Osteoblast (primary cell): ENCODE measurements around the gene SNX24. TPM values are rescaled to one million over a fixed set of nuclear protein-coding genes. Genes with fewer than 3 reads are reported as not detected.

Experiments used
- DNase-seq: peaks from one replicate; pipeline ENCODE4 v3.0.0; 2011; ENCODE audit warnings: low spot score, mixed read lengths; ENCODE audit not compliant: insufficient read length; ENCODE audit errors: missing footprints
- H2AFZ ChIP-seq: 2 replicates; pipeline ENCODE4 v1.6.0; 2011; ENCODE audit warnings: mild to moderate bottlenecking, low read length
- H3K27ac ChIP-seq: 2 replicates; pipeline ENCODE4 v1.5.1; 2011; ENCODE audit warnings: mild to moderate bottlenecking, low read depth, low read length, moderate library complexity
- H3K27me3 ChIP-seq: 2 replicates; pipeline ENCODE4 v1.6.0; 2012; ENCODE audit warnings: mild to moderate bottlenecking, control low read depth, inconsistent platforms, low read length, moderate library complexity; ENCODE audit not compliant: insufficient read depth
- H3K36me3 ChIP-seq: 2 replicates; pipeline ENCODE4 v1.5.1; 2011; ENCODE audit warnings: mild to moderate bottlenecking, low read length, control low read depth, moderate library complexity; ENCODE audit not compliant: insufficient read depth
- H3K4me1 ChIP-seq: 2 replicates; pipeline ENCODE4 v1.5.1; 2011; ENCODE audit warnings: mild to moderate bottlenecking, low read length, control low read depth, moderate library complexity; ENCODE audit not compliant: insufficient read depth
- H3K4me2 ChIP-seq: 2 replicates; pipeline ENCODE4 v1.6.0; 2011; ENCODE audit warnings: mild to moderate bottlenecking, low read length; ENCODE audit not compliant: insufficient read depth
- H3K4me3 ChIP-seq: fragments of 200-600 bp; sonication (generic); 3 replicates; pipeline ENCODE4 v1.5.1; 2012; ENCODE audit warnings: mild to moderate bottlenecking, low read length, inconsistent platforms; ENCODE audit not compliant: insufficient read depth
- H3K79me2 ChIP-seq: 2 replicates; pipeline ENCODE4 v1.6.0; 2012; ENCODE audit warnings: mild to moderate bottlenecking, low read length, control low read depth, inconsistent platforms; ENCODE audit not compliant: insufficient read depth
- H3K9me3 ChIP-seq: 2 replicates; pipeline ENCODE4 v1.5.1; 2011; ENCODE audit warnings: low read depth, low read length, control low read depth
- H4K20me1 ChIP-seq: 2 replicates; pipeline ENCODE4 v1.6.0; 2012; ENCODE audit warnings: mild to moderate bottlenecking, low read length, control low read depth; ENCODE audit not compliant: insufficient read depth
- CTCF ChIP-seq: IDR thresholded peaks from 2 replicates; pipeline ENCODE4 v1.5.1; 2011; ENCODE audit warnings: mild to moderate bottlenecking, low read depth, low read length, moderate library complexity; ENCODE audit errors: extremely low read depth
- total RNA-seq: library from RNA; depleted of rRNA; stranded (reverse); fragments of >200 nt; gene quantifications from 2 replicates; pipeline ENCODE4 v1.2.3, GENCODE V29; 2012

SNX24 gene
- total RNA-seq, 1 donor: 26.4 TPM

GRCh38 chr5:122982376-122982775 lies 137.0 kb downstream of the SNX24 start:
- no peak for TF ChIP-seq CTCF
- Histone ChIP-seq H3K9me3 (no peaks in the 10 kb centered on the region), H3K36me3 (no peaks in the 10 kb centered on the region), H3K4me3 (no peak overlapping the region), H3K4me1 (no peaks in the 10 kb centered on the region), H3K79me2 (no peaks in the 10 kb centered on the region), H4K20me1 (no peaks in the 10 kb centered on the region), H3K27me3 (no peaks in the 10 kb centered on the region), H3K27ac (no peak overlapping the region), H2AFZ (no peak overlapping the region), H3K4me2 (no peak overlapping the region)
- DNase-seq: no peak

DNA sequence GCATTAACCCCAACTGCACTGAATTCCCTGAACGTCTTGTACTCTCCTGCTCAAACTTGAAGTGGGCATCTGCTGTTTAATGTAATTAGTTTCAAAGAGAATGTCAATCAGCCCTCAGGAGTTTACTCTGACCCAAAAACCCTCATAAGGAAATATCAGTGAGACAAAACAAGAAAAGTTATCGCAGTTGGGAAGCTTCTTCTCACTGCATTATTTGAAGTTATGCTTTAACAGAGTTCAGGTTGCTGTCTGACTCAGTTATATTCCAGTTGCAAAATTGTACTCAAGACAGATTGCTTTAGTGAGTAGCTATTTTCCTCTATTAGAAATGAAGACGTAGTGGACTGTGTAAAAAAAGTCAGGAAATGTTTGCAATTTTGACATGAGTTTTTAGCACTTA lies 139.0 kb downstream of the SNX24 start:
- Histone ChIP-seq H3K4me3 (no peak overlapping the region), H3K9me3 (no peaks in the 10 kb centered on the region), H3K27ac (no peak overlapping the region), H4K20me1 (no peaks in the 10 kb centered on the region), H3K79me2 (no peaks in the 10 kb centered on the region), H2AFZ (no peak overlapping the region), H3K4me2 (no peak overlapping the region), H3K36me3 (no peaks in the 10 kb centered on the region), H3K4me1 (no peaks in the 10 kb centered on the region), H3K27me3 (no peaks in the 10 kb centered on the region)
- TF ChIP-seq CTCF: no peak
- DNase-seq: no peak

- no peak overlapping the region for H3K4me2 ChIP-seq
- H4K20me1 ChIP-seq: no peaks in the 10 kb centered on the region
- no peaks in the 10 kb centered on the region for H3K36me3 ChIP-seq
- H3K4me1 ChIP-seq: no peaks in the 10 kb centered on the region
- DNase-seq: no peak
- H3K27ac ChIP-seq: no peak overlapping the region
- H3K9me3 ChIP-seq: no peaks in the 10 kb centered on the region
- no peak for TF ChIP-seq CTCF
- H3K27me3 ChIP-seq: no peaks in the 10 kb centered on the region
- H3K79me2 ChIP-seq: no peaks in the 10 kb centered on the region
- H2AFZ ChIP-seq: no peak overlapping the region
- no peak overlapping the region for H3K4me3 ChIP-seq
Observed at GRCh38 chr5:122985006-122985700, 139.7 kb downstream of the SNX24 start.

DNA sequence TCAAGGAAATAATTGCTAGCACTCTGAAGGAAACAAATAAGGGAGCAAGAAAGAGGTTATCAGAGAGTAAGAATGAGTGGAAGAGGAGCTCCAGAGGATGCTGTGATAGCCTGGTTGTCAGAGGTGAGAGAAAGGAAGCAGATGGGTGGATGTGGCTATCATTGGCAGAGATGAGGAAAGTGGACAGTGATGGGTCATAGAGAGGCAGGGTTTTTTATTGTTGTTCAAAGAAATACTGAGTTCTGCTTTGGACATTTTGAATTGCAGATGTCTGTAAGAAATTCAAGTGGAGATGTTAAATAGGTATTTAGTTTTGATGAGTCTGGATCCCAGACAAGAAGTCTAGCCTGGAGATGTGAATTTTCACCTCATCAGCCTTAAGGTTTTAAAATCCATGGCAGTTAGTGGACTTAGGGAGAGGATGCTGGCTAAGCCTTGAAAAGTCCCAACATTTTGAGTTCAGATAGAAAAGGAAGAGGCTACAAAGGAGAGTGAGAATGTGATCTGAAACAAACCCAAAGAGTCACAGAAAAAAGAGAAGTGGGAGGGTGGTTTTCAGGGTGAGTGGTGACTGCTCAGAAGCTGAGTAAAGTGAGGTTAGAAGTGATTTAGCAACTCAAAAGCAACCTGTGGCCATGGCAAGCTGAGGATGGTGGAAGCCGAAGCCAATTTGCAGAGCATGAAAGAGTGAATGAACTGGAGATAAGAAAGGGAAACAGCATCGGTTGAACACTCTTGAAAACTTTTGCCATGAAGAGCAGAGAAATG lies 140.7 kb downstream of the SNX24 start:
- no peak overlapping the region for H2AFZ ChIP-seq
- H3K27me3 ChIP-seq: no peaks in the 10 kb centered on the region
- no peak overlapping the region for H3K4me2 ChIP-seq
- DNase-seq: no peak
- H3K79me2 ChIP-seq: no peaks in the 10 kb centered on the region
- H4K20me1 ChIP-seq: no peaks in the 10 kb centered on the region
- no peaks in the 10 kb centered on the region for H3K4me1 ChIP-seq
- no peaks in the 10 kb centered on the region for H3K36me3 ChIP-seq
- H3K4me3 ChIP-seq: no peak overlapping the region
- H3K9me3 ChIP-seq: no peaks in the 10 kb centered on the region
- H3K27ac ChIP-seq: no peak overlapping the region
- no peak for TF ChIP-seq CTCF
